ENCODE measurements around the gene CATSPERD.
A peak's percentile ranks its signal among the peaks of the same experiment; 100 is the strongest.
"Not testable (repeated sequence)": the region's sequence is repeated elsewhere in the genome, so short reads cannot be mapped to it uniquely, and the experiment has no call there.

CATSPERD gene

DNA sequence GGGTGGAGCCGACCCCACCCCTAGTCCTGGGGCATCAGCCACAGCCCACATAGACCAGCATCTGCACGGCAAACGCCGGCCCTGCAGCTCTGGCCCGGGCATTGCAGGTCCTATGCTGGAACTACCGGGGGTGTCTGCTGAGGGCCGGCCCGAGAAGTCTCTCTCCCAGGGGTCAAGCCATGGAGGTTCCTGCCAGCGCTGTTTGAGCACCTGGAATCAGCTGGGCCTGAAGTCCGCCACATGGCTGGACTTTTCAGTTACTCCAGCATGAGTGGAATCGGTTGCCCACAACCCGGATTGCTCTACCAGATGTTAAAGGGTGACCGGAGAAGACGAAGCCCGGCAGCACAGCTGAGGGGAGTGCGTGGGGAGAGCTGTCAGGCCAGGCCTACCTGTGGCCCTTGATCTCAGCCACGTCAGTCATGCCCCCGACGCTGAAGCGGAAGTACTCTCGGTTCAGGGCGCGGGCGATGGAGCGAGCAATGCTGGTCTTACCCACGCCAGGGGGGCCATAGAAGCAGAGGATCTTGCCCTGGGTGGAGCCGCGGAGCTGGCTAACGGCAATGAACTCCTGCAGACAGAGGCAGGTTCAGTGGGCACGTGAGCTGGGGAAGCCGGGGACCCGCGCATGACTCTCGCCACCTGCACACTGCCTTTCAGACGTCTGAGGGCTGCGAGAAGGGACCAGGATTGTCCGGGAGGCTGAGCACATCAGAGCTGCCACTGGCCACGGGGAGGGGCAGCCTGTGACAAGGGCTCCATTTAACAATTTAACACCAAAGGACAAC, 21.6 kb upstream of the CATSPERD start:
- no peak for DNase-seq

DNA sequence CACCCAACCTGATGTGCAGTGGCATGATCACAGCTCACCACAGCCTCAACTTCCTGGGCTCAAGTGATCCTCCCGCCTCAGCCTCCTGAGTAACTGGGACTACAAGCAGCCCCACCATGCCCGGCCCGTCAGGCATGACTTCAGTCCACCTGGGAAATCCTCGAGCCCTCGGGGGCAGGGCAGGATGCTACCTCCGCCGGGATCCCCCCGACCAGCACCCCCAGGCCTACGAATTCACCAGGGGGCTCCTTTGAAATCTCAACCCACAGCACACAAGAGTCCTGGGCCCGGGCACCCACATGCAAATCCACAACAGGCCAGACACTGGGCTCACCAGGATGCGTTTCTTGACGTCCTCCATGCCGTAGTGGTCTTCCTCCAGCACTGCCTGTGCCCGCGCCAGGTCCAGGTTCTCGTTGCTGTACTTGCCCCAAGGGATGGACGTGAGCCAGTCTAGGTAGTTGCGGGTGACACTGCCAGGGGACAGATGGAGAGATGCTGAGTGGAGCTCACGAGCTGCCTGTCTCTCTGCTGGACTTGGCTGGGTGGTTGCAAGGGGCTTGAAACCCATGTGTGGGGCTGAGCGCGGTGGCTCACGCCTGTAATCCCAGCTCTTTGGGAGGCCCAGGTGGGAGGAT, 19.9 kb upstream of the CATSPERD start:
- DNase-seq, result no peak

DNA sequence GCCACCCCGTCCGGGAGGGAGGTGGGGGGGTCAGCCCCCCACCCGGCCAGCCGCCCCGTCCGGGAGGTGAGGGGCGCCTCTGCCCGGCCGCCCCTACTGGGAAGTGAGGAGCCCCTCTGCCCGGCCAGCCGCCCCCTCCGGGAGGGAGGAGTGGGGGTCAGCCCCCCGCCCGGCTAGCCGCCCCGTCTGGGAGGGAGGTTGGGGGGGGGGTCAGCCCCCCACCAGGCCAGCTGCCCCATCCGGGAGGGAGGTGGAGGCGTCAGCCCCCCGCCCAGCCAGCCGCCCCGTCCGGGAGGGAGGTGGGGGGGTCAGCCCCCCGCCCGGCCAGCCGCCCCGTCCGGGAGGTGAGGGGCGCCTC, 18.4 kb upstream of the CATSPERD start:
- not testable (repeated sequence) for DNase-seq

DNA sequence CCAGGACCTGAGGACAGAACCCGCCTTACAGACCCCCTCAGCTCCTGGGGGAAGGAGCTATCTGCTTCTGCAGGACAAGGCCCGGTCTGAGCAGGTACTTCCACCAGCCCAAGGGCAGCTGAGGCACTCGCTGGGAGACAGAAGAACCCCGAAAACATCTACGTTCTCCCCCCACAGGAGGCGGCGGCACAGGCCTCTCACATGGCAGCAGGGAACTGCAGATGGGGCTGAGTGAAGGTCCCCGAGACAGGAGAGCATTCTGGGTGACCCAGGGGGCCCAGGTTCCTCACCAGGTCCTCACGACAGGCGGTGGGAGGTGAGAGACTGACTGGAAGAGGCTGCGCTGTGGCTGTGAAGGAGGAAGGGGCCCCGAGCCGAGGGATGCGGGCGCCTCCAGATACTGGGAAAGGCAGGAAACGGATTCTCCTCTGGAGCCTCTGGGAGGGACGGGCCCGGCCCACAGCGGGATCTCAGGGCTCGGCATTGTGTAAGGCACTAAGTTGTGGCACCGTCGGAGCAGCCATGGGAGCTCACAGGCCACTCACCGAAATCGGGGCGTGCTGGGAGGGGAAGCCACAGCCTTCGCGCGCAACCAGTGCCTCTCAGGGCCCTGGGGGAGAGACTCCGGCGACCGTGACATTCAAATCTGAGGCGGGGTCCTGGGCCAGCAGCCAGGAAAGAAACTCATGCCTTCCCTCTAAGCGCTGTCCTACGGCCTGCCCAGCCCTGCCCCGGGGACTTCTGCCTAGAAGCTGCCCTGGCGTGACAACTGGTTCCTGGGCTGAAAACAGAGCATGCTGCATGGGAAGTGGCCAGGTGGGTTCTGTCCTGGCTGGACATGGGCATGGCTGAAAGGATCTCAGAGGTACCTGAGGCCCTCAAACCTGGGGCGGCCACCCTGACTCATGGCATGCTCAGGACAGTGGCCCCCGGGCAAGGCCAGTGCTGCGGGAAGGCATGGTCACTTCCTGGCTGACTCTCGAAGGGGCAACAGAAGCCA, 16.3 kb upstream of the CATSPERD start:
- no peak for DNase-seq

DNA sequence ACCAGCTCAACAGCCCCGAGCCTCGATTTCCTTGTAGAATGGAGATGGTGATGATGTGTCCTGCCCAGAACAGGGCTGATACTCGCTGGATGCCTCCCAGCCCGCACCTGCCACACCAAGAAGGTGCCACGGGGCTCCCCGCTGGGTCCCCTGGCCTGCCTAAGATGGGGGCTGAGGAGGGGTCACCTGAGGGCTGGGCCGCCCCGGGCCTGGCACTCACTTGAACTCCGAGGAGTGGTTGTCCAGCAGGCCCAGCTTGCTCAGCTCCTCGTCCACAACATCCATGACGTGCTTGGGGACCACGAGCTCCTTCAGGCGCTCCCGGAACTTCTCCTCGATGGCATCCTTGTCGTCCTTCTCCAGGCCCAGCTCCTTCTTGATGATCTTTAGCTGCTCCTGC, 14.9 kb upstream of the CATSPERD start:
- DNase-seq, result no peak

DNA sequence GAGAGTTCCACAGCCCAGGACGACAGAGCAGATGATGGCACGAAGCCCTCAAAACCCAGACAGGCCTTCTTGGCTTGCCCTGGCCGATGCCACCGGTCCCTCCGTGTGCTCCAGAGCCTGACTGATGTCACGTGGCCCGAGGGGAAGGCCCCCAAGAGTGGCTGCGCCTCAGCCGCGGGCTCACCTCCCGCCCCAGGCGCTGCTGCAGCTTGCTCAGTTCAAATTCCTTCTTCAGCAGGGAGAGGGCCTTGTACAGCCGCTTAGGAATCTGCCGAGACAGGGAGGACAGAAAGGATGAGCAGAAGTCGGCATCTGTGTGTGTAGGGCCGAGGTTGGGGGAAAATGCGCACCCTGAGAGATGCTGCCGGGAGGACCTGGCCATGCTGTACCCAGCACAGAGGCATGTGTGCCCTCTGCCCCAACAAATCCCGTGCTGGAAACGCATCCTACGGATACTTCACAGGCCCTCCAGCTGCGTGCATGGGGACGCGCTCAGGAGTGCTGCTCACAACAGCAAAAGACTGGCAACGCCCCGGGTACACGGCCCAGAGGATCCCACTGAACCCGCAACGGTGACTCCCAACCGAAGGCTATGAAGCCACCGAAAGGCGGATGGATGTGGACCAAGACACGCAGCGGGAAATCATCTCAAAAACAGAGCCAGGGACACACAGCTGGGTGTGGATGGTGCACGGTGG, 13.4 kb upstream of the CATSPERD start:
- DNase-seq, result no peak

DNA sequence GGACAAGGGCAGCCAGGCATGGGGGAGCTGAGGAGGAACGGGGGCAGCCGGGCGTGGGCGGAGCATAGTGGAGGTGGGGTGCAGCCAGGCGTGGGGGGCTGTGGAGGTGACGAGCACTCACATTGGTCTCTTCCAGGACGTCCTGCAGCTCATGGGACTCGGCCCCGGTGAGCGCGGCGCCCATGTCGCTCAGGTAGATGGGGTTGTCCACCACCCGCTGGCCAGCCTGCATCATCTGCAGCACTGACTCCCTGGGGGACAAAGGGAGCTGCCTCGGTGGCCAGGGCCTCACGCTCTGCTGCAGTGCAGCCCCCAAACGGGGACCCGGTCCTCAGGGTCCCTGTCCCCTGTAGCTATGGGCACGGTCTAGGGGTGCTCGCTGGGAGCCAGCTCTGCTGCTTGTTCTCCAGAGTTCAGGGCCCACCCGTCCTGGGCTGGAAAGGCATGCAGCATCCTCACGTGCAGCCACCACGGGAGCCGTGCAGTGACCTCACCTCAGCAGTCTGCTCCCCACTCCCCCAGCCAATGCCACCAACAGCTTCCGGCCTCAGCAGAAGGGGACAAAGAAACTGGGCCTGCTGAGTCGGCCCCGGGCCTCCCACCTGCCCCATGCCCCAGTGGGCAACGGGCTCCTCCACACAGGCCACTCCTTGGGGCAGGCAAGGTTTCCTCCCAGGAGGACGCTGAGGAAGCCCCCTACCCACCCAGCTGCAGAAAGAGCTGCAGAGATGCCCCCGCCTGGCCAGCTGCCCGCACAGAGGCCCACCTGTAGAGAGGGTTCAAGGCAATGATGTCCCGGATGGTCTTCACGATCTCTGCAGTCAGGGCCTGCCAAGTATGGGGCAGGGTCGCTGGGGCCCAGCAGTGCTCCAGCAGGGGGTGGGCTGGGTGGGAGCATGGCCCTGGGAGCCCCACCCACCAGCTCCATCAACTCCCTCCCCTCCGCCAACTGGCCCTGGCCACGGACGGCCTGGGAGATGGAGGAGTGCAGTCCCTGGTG, 12.6 kb upstream of the CATSPERD start:
- DNase-seq, result no peak

DNA sequence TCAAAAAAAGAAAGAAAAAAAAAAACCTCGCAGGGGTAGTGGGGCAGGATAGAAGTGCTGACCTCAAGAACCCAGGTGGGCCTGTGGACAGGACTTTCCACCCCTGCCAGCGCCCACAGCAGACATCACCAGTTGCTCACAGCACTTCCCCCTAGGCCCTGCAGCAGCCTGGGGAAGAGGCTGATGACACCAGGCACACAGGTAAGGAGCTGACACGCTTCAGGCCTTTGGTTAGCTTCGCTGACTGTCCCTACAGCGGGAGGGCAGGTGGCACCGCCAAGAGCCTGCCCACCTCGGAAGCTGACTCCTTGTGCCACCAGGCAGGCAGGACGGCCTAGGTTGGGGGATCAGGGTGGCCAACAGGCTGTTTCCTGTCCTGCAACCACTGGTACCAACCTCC, 9.4 kb upstream of the CATSPERD start:
- no peak for DNase-seq

DNA sequence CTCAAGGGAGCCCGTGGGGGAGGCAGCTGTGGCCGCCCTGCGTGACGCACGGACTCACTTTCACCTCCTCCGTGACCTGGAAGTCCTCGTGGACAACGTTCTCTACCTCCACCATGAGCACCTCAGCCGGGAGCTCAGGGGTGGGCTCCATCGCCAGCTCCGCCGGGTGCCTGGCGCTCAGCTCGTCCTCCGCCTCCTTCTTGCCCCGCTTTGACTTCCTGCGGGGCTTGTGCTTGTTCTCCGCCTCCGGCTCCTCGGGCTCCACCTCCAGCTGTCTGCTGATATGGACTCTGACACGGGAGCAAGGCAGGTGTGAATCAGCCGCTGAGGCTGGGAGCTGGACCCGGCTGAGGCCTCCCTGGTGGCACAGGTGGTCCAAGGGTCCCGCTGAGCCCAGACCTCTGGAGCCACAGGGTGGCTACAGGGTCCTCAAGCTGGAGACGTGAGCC, 8.7 kb upstream of the CATSPERD start:
- no peak for DNase-seq

DNA sequence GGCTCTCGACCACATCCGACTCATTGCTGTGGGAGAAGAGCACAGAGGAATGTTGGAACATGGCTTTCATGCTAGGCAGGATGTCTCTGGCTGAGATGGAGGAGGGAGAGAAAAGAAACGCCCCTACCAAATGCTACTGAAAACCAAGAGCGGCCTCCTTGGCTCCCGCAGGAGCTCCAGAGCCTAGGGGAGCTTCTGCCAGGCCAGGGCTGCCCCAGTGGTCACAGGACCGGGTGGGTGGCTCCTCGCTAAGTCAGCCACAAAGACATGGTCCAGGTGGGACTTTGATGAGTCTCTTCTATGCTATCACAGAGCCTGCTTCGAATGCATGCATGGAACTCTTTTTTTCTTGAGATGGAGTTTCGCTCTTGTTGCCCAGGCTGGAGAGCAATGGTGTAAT, 7.2 kb upstream of the CATSPERD start:
- no peak for DNase-seq

DNA sequence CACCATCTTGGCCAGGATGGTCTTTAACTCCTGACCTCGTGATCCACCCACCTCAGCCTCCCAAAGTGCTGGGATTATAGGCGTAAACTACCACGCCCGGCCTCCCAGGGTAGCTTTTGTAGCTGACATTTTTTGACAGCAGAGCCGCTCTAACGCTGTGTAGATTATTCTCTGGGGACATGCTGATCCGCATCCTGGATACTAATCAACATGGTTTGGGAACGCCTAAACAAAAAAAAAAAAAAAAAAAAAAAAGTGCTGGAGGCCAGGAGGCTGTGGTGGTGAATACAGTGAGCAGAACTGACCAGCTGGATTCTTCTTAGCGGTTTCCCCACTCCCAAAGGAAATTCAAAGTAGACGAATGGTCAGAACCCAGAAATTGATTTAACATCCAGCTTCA, 5.6 kb upstream of the CATSPERD start:
- no peak for DNase-seq

DNA sequence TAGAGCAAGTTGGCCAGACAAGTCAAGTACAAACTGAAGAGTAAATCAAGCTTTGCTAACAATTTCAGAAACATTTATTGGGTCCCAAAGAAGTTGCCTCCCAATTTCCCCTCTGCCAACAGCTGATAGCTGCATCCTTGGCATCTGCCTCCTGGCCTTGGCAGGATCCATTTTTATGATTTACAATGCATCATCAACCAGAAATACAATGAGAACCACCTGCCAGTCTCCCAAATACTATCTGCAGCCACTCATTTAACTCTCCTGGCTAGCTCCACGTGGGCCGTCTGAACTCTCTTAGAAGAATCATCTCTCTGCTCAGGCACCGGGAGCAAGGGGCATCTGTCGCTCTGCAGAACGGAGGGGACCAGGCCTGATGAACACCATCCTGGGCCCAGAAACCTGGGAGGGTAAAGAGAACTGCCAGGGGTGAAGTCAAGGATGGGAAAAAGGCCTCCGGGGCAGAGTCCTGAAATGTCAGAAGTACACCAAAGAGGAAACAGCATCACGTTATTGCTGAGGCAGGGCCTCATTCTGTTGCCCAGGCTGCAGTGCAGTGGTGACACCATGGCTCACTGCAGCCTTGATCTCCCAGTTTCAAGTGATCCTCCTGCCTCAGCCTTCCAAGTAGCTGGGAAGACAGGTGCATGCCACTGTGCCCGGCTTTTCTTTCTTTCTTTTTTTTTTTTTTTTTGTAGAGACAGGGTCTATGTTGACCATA, 3.1 kb upstream of the CATSPERD start:
- DNase-seq, result no peak

DNA sequence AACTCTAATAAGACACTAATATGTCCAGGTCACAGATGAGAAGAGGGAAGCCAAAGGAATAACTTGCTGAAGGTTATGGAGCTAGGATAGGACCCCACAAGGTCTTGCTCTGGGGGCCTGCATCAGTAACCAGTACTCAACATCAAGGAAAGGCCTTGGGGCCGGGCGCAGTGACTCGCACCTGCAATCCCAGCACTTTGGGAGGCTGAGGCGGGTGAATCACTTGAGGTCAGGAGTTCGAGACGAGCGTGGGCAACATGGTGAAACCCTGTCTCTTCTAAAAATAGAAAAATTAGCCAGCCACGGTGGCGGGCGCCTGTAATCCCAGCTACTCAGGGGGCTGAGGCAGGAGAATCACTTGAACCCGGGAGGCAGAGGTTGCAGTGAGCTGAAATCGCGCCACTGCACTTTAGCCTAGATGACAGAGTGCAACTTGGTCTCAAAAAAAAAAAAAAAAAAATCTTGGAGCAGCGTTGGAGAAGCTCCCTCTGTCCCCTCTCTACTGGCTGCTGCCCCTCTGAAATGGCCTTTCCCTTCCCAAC, 2.3 kb upstream of the CATSPERD start:
- peak; percentile 66 for DNase-seq

DNA sequence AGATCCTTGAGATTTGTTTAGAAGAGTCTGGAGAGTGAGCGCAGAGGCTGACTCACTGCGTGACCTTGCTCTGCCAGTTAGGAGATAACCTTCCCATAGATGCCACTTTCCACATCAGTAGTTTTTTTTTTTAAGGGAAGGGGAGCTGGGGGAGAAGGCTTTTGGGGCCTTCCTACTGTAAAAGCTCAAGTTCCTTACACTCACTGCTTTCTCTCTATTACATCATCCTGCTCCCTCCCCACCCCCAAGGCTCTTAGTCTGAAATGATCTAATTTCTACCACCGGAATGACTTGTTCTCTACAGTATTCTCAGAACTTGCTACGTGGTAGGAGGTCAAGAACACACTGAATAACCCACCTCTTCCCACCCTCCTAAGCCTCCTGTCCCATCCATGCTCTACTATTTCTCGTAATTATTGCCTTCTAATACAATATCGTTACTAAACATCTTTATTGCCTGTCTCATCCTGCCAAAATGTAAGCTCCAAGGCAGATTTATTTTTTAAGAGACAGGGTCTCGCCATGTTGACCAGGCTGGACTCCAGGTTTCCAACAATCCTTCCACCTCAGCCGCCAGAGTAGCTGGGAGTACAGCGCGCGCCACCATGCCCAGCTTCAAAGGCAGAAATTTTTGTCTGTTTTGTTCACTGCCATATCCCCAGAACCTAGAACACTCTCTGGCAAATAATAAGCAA, 1.7 kb upstream of the CATSPERD start:
- DNase-seq, result peak; percentile 53

DNA sequence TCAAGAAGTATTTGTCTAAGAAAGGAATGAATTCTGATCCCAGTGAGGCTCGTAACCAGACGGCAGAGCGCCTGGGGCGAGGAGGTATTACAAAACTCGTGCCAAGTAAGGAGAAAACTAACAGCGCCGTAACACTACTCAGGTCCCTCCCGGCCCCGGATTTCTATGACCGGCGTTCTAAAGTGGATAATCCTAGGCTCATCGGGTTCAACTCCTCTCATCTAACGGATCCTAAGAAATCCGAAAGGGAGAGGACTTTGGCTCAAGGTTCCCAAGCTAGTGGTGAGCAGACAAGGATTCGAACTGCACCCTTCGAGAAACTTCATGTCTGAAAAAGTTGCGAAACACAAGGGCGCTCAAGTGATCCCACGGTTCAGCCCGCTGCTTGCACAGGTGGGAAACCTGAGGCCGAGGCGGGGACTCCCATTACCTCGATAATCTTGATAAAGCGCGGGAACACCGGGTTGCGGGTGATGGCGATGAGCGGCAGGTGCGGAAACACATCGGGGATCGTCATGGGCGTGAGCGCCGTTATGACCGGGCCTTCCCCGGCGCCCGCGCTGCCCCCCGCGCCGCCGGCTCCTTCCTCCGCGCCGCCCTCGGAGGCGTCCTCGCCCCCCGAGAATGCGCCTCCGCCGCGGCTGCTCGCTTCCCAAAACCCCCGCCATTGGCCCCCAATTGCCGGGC, 1.0 kb upstream of the CATSPERD start:
- peak; percentile 36 for DNase-seq

DNA sequence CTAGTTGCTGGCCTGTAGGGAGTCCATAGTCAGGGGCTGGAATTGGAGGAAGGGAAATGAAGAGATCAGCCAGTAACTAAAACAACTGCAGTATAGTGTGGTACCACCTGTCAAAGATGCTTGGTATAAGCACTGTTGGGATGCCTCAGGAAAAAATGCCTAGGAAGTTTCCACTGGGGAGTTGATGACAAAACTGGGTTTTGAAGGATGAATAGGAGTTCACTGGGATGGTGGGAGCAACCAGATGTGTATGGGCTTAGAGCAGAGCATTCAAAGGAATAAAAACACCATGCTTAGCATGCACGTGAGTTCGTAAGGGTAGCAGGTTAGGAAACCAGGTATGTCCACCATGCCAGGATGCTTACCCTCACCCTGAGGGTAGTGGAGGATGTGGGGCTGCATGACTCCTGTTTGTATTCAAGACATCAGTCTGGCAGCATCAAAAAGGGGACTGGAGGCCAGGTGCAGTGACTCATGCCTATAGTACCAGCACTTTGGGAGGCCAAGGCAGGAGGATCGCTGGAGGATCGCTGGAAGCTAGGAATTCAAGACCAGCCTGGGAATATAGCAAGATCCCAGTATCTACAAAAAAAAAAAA, 7.1 kb downstream of the CATSPERD start:
- DNase-seq, result no peak

DNA sequence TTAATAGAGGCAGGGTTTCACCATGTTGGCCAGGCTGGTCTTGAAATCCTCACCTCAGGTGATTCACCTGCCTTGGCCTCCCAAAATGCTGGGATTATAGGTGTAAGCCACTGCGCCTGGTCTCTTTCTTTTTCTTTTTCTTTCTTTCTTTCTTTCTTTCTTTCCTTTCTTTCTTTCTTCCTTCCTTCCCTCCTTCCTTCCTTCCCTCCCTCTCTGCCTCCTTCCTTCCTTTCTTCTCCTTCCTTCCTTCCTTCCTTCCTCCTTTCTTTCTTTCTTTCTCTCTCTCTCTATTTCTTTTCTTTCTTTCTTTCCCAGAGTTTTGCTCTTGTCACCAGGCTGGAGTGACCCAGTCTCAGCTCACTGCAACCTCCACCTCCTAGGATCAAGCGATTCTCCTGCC, 12.7 kb downstream of the CATSPERD start:
- DNase-seq, result not testable (repeated sequence)

DNA sequence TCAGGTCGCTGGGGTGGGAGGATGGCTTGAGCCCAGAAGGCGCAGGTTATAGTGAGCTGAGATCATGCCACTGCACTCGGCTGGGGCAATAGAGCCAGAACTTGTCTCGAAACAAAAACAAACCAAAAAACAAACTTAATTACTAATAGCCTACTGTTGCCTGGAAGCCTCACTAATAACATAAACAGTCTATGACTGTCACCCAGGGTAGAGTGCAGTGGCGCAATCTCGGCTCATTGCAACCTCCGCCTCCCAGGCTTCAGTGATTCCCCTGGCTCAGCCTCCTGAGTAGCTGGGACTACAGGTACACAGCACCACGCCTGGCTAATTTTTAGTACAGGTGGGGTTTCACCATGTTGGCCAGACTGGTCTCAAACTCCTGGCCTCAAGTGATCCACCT, 18.0 kb downstream of the CATSPERD start:
- no peak for DNase-seq

DNA sequence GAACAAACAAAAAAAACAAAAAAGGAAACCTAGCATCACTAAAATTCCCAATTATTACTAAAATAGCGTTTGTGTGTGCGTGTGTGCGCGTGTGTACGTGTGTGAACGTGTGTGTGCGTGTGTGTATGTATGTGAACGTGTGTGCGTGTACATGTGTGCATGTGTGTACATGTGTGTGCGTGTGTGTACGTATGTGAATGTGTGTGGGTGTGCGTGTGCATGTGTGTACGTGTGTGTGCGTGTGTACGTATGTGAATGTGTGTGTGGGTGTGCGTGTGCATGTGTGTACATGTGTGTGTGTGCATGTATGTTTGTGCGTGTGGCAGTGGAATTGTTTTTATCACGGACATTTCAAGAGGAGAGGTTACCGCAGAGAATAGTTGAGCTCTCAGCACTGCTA, 21.6 kb downstream of the CATSPERD start:
- DNase-seq, result no peak
